GM12878 (cell line): ENCODE measurements around the gene ARMC9. TPM values are rescaled to one million over a fixed set of nuclear protein-coding genes. Genes with fewer than 3 reads are reported as not detected.

Experiments used
- ATF7 ChIP-seq: fragments of 450-650 bp; IDR thresholded peaks from 2 replicates; pipeline ENCODE4 v1.6.1; 2016; ENCODE audit warnings: low read depth, mild to moderate bottlenecking
- BCL11A ChIP-seq: IDR thresholded peaks from 2 replicates; pipeline ENCODE4 v1.6.1; 2011; ENCODE audit warnings: low read depth, low read length
- BMI1 ChIP-seq: fragments of 450-650 bp; IDR thresholded peaks from 2 replicates; pipeline ENCODE4 v1.6.1; 2016; ENCODE audit warnings: mild to moderate bottlenecking, moderate library complexity, borderline replicate concordance
- BRCA1 ChIP-seq: IDR thresholded peaks from 2 replicates; pipeline ENCODE4 v1.6.1; 2011; ENCODE audit warnings: low read depth, low read length, improper control_type of control experiment
- CREB1 ChIP-seq: IDR thresholded peaks from 2 replicates; pipeline ENCODE4 v1.6.1; 2012; ENCODE audit warnings: low read depth, mild to moderate bottlenecking, inconsistent platforms
- EED ChIP-seq: sonication (generic); IDR thresholded peaks from 2 replicates; pipeline ENCODE4 v1.6.1; 2016; ENCODE audit warnings: antibody characterized with exemption, low read depth
- ELK1 ChIP-seq: IDR thresholded peaks from 2 replicates; pipeline ENCODE4 v1.6.1; 2012; ENCODE audit warnings: low read depth, low read length, improper control_type of control experiment
- EP300 ChIP-seq, 2 experiments: fragments of 150-350 bp in 1 of 2; IDR thresholded peaks; 2 replicates each; pipeline ENCODE4 v1.6.1; 2011 to 2012; ENCODE audit warnings: low read depth in 2 of 2, low read length in 2 of 2, borderline replicate concordance in 1 of 2, improper control_type of control experiment in 1 of 2, inconsistent platforms in 1 of 2; ENCODE audit not compliant: control insufficient read depth in 1 of 2
- EZH2 ChIP-seq: IDR thresholded peaks from 2 replicates; pipeline ENCODE4 v1.6.1; 2012; ENCODE audit warnings: low read depth, mild to moderate bottlenecking, control low read depth, inconsistent platforms, low read length, borderline replicate concordance; ENCODE audit not compliant: control insufficient read depth
- HDGF ChIP-seq: fragments of 450-650 bp; IDR thresholded peaks from 2 replicates; pipeline ENCODE4 v1.6.1; 2016; ENCODE audit warnings: antibody characterized with exemption
- IKZF2 ChIP-seq, 2 experiments: fragments of 450-650 bp; IDR thresholded peaks; 2 replicates each; pipeline ENCODE4 v1.6.1; 2017; ENCODE audit warnings: mild to moderate bottlenecking in 2 of 2, moderate library complexity in 2 of 2
- LARP7 ChIP-seq: fragments of 450-650 bp; IDR thresholded peaks from 2 replicates; pipeline ENCODE4 v1.6.1; 2017; ENCODE audit warnings: mild to moderate bottlenecking
- MEF2A ChIP-seq: IDR thresholded peaks from 2 replicates; pipeline ENCODE4 v1.6.1; 2011; ENCODE audit warnings: low read depth, mild to moderate bottlenecking, low read length, moderate library complexity; ENCODE audit not compliant: insufficient read depth
- MYB ChIP-seq: fragments of 150-350 bp; IDR thresholded peaks from 2 replicates; pipeline ENCODE4 v1.6.1; 2014; ENCODE audit warnings: mild to moderate bottlenecking, low read depth, low read length, borderline replicate concordance
- NR2F1 ChIP-seq: fragments of 450-650 bp; conservative IDR thresholded peaks from 2 replicates; pipeline ENCODE4 v1.6.1; 2017; ENCODE audit warnings: mild to moderate bottlenecking
- SIN3A ChIP-seq: IDR thresholded peaks from 2 replicates; pipeline ENCODE4 v1.6.1; 2012; ENCODE audit warnings: low read depth, low read length, improper control_type of control experiment
- SKIL ChIP-seq: fragments of 450-650 bp; IDR thresholded peaks from 2 replicates; pipeline ENCODE4 v1.6.1; 2017; ENCODE audit warnings: mild to moderate bottlenecking, low read depth, inconsistent platforms; ENCODE audit not compliant: poor library complexity, severe bottlenecking
- STAT3 ChIP-seq: IDR thresholded peaks from 2 replicates; pipeline ENCODE4 v1.6.1; 2011; ENCODE audit warnings: low read depth, low read length, improper control_type of control experiment
- YBX1 ChIP-seq: fragments of 450-650 bp; IDR thresholded peaks from 2 replicates; pipeline ENCODE4 v1.6.1; 2016; ENCODE audit warnings: antibody characterized with exemption
- YY1 ChIP-seq: IDR thresholded peaks from 2 replicates; pipeline ENCODE4 v1.6.1; 2011; ENCODE audit warnings: low read depth, mild to moderate bottlenecking, low read length
- ZBED1 ChIP-seq: IDR thresholded peaks from 2 replicates; pipeline ENCODE4 v1.6.1; 2016; ENCODE audit warnings: borderline replicate concordance
- ZBTB33 ChIP-seq: fragments of 450-650 bp; IDR thresholded peaks from 2 replicates; pipeline ENCODE4 v1.6.1; 2017; ENCODE audit warnings: mild to moderate bottlenecking
- ZBTB4 ChIP-seq: fragments of 450-650 bp; formaldehyde crosslinking; IDR thresholded peaks from 2 replicates; pipeline ENCODE4 v1.4.0; 2022; ENCODE audit warnings: mild to moderate bottlenecking, moderate library complexity
- polyA plus RNA-seq, 11 experiments: library from polyadenylated mRNA; depleted of rRNA in 4 of 11; unstranded in 6 of 11; stranded (reverse) in 5 of 11; fragments of >200 nt; fragmentation: Nextera tagmentation in 4 of 11; fragmentation: Illumina TruSeq in 1 of 11; extraction: Ambion mirVana in 4 of 11; extraction: Trizol in 1 of 11; gene quantifications; 1 replicate in 1 of 11; 2 replicates in 10 of 11; pipeline versions ENCODE4 v1.2.1 to v1.2.3, GENCODE V29; 2011 to 2016; ENCODE audit warnings: inconsistent platforms in 2 of 11, missing spikeins in 2 of 11, low read depth in 1 of 11
- total RNA-seq, 4 experiments: library from RNA; depleted of rRNA in 3 of 4; stranded (reverse); fragments of >200 nt in 3 of 4; fragmentation: Illumina TruSeq in 1 of 4; extraction: Trizol in 1 of 4; gene quantifications; 2 replicates each; pipeline versions ENCODE4 v1.2.1 to v1.2.3, GENCODE V29; 2013 to 2021

Gene ARMC9
- total and polyA plus RNA-seq, 10 of the 15 experiments (the other 5 are each of a cell fraction or from before 2014, with no cell fraction given) = 3.8 to 21.8 (median 10.4) TPM

- TF ChIP-seq EED (no peak), LARP7 (no peak), IKZF2 (IDR thresholded peaks at IDR 0.05) (0 out of 4 replicates have a peak, but pooled peaks of 1 of the 2 experiments have one; percentile 29), MYB (no peak), MEF2A (peak; percentile 39; the same call in 1 of the 2 replicates), YY1 (peak; percentile 64), NR2F1 (peak; percentile 75), ZBTB4 (CRISPR knock-in tag) (no peak), EZH2 (no peak), CREB1 (0 out of 2 replicates have a peak, but pooled peaks have one; percentile 13), EP300 (IDR thresholded peaks at IDR 0.05; ENCODE audit: borderline replicate concordance in 1 of 2, control insufficient read depth in 1 of 2, low read depth in 2 of 2, low read length in 2 of 2) (no peak), ATF7 (no peak), SKIL (peak; percentile 22), ELK1 (no peak), ZBED1 (no peak), YBX1 (no peak), SIN3A (no peak), HDGF (0 out of 2 replicates have a peak, but pooled peaks have one; percentile 55), BCL11A (no peak), STAT3 (no peak), ZBTB33 (no peak), BRCA1 (no peak), BMI1 (no peak)
These were observed 98.9 kb downstream of the ARMC9 start (continued) for GRCh38 chr2:231297108-231297908.
